Measurements from ENCODE around the gene MAD2L1BP. TPM values are rescaled to one million over a fixed set of nuclear protein-coding genes. Genes with fewer than 3 reads are reported as not detected.

The MAD2L1BP gene
- total RNA-seq, 1 experiment from 2014 or later = 46.3 TPM

DNA sequence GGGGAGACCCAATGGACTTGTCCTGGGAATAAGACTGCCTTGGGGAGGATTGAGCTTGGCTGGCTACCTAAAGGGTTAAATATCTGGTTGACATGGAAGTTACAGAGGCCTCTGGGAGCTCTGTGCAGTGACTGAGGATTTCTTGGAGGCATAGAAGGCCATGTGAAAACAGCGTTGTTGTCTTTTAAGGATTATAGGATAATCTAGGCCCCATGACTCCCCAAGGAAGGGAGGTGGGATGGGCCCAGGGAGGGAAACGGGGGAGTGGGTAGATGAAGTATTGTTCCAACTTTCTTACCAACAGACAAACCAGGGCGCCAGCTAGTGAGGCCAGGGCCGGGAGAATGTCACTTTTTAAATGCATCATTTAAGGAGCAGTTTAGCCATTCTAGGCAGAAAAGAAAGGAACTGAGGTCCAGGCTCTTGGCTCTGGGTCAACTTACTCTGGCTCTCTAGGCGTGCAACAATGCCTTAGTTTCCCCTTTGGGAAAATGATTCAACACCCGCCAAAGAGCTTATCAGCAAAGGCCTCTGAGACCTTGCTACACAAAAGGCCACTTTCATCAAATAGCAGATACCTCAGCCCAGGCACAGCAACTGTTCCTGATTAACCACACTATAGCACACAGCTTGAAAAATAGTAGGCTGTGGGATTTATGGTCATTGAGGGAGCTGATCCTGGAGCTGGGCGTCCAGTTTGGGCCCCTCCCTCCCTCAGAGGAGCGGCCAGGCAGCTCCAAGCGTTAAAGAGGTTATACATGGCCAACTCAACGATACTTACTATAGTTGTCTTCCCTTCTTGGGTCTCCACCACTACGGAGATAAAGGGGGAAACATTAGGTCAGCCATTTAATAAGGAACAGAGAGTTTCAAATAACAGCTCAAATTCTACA lies 44.9 kb downstream of the MAD2L1BP start:
- H3K4me1 Mint-ChIP-seq = peaks cover 9 to 12% of the 10 kb centered on the region in 2 experiments
- no peak overlapping the region for H3K18ac ChIP-seq (ENCODE audit: insufficient read length, low read depth, low read length)
- H3K27me3 ChIP-seq (ENCODE audit: insufficient read depth, low read length) = no peaks in the 10 kb centered on the region; the same call in 1 of the 2 replicates
- no peak overlapping the region for H3K14ac ChIP-seq (ENCODE audit: insufficient read depth, low read length)
- H3K27me3 Mint-ChIP-seq (ENCODE audit: low read depth) = no peaks in the 10 kb centered on the region
- H3K23me2 ChIP-seq (ENCODE audit: insufficient read length, low read depth, low read length, poor library complexity, severe bottlenecking) = no peaks in the 10 kb centered on the region
- no peak overlapping the region for H2BK5ac ChIP-seq (ENCODE audit: insufficient read length, low read length)
- DNase-seq = no peak
- no peak overlapping the region for H3K27ac Mint-ChIP-seq
- peaks cover 13% of the 10 kb centered on the region; the same call in 1 of the 2 replicates for H3K79me2 ChIP-seq (ENCODE audit: insufficient read depth, low read length)
- peaks cover 22 to 49% (median 25%) of the 10 kb centered on the region in 3 experiments; a peak in 6 of 7 replicates for H3K36me3 Mint-ChIP-seq (ENCODE audit: insufficient read depth in 1 of 3, low read depth in 3 of 3)
- no peaks in the 10 kb centered on the region for H4K20me1 ChIP-seq (ENCODE audit: control insufficient read depth, insufficient read depth, insufficient read length)
- no peak overlapping the region for H2BK120ac ChIP-seq (ENCODE audit: low read depth, low read length, poor library complexity, severe bottlenecking)
- no peaks in the 10 kb centered on the region for H3K9me3 Mint-ChIP-seq
- no peak overlapping the region for H3K4me3 Mint-ChIP-seq
- no peak overlapping the region for H2BK15ac ChIP-seq (ENCODE audit: low read depth, low read length)
- H2AK5ac ChIP-seq (ENCODE audit: insufficient read length, low read length) = no peak overlapping the region
- no peak overlapping the region for H2AFZ ChIP-seq (ENCODE audit: low read length)
- H3K4me1 ChIP-seq (ENCODE audit: insufficient read depth, low read length) = no peaks in the 10 kb centered on the region
- H3K4ac ChIP-seq (ENCODE audit: low read depth, low read length) = no peak overlapping the region
- no peak overlapping the region for H3K27ac ChIP-seq (ENCODE audit: insufficient read length, low read depth, low read length)
- H3T11ph ChIP-seq (ENCODE audit: low read length) = no peak overlapping the region
- no peak overlapping the region for H4K8ac ChIP-seq (replicated peaks; ENCODE audit: insufficient read length, low read depth, low read length)
- H3K79me1 ChIP-seq (ENCODE audit: insufficient read depth, low read depth, low read length, poor library complexity, severe bottlenecking) = peaks cover 7% of the 10 kb centered on the region
- no peaks in the 10 kb centered on the region for H3K9me3 ChIP-seq (ENCODE audit: control insufficient read depth, low read depth, low read length)
- H4K5ac ChIP-seq (ENCODE audit: insufficient read length, low read depth, low read length) = no peak overlapping the region
- no CpG with 5 or more reads among the region's 11 CpGs for WGBS (ENCODE audit: extremely low coverage, insufficient read length, low lambda C conversion rate)
- no peak overlapping the region for H2BK20ac ChIP-seq (ENCODE audit: low read depth, low read length, poor library complexity, severe bottlenecking)
- H4K91ac ChIP-seq (ENCODE audit: insufficient read length, low read depth, low read length) = no peak overlapping the region
- H2BK12ac ChIP-seq (ENCODE audit: insufficient read length, low read depth, low read length) = no peak overlapping the region
- no peak overlapping the region for H3K4me2 ChIP-seq (ENCODE audit: insufficient read depth, insufficient read length, low read length)
- TF ChIP-seq, protein P1, sequence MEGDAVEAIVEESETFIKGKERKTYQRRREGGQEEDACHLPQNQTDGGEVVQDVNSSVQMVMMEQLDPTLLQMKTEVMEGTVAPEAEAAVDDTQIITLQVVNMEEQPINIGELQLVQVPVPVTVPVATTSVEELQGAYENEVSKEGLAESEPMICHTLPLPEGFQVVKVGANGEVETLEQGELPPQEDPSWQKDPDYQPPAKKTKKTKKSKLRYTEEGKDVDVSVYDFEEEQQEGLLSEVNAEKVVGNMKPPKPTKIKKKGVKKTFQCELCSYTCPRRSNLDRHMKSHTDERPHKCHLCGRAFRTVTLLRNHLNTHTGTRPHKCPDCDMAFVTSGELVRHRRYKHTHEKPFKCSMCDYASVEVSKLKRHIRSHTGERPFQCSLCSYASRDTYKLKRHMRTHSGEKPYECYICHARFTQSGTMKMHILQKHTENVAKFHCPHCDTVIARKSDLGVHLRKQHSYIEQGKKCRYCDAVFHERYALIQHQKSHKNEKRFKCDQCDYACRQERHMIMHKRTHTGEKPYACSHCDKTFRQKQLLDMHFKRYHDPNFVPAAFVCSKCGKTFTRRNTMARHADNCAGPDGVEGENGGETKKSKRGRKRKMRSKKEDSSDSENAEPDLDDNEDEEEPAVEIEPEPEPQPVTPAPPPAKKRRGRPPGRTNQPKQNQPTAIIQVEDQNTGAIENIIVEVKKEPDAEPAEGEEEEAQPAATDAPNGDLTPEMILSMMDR (conservative IDR thresholded peaks at IDR 0.05) = no peak
- H3K9ac ChIP-seq (ENCODE audit: extremely low read depth, insufficient read length, low read length) = no peak overlapping the region
- no peak overlapping the region for H3K56ac ChIP-seq (ENCODE audit: insufficient read length, low read depth, low read length)
- H3K23ac ChIP-seq (ENCODE audit: insufficient read length, low read depth, low read length) = no peak overlapping the region
